Activated CD8-positive, alpha-beta memory T cell treated with anti-CD3 and anti-CD28 coated beads, Interleukin-2, amount 50 U/mL, for 4 hours (primary cell): ENCODE results near the gene PTBP1.
"Not testable (repeated sequence)": the region's sequence is repeated elsewhere in the genome, so short reads cannot be mapped to it uniquely, and the experiment has no call there.

Source experiments
- DNase-seq: peaks from one replicate; pipeline ENCODE4 v3.0.0-alpha.2; 2020

PTBP1 gene

DNA sequence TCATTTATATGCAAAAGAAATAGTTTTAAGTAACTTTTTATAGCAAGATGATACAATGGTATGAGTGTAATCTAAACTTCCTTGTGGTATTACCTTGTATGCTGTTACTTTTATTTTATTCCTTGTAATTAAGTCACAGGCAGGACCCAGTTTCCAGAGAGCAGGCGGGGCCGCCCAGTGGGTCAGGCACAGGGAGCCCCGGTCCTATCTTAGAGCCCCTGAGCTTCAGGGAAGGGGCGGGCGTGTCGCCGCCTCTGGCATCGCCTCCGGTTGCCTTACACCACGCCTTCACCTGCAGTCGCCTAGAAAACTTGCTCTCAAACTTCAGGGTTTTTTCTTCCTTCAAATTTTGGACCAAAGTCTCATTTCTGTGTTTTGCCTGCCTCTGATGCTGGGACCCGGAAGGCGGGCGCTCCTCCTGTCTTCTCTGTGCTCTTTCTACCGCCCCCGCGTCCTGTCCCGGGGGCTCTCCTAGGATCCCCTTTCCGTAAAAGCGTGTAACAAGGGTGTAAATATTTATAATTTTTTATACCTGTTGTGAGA lies 14.3 kb downstream of the PTBP1 start:
- no peak for DNase-seq

DNA sequence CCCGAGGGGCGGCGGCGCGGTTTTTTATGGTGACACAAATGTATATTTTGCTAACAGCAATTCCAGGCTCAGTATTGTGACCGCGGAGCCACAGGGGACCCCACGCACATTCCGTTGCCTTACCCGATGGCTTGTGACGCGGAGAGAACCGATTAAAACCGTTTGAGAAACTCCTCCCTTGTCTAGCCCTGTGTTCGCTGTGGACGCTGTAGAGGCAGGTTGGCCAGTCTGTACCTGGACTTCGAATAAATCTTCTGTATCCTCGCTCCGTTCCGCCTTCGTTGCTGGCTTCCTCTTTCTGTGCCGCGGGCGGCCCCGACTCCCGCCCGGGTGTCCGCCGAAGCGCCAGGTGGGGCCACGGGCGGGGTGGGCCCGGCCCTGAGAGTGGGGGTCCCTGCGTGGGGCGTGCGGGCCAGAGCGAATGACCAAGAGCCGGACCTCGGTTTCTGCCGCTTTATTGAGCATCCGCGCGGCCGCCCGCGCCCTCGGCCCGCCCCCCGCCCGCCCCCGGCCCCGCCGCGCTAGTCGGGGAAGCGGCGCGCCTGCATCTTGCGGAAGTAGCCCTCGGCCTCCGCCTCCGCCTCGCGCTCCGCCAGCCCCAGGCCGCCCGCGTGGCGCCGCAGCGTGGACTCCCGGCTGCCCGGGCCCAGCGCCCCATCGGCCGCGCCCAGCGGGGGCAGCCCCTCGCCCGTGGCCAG lies 14.9 kb downstream of the PTBP1 start:
- DNase-seq: no peak

DNA sequence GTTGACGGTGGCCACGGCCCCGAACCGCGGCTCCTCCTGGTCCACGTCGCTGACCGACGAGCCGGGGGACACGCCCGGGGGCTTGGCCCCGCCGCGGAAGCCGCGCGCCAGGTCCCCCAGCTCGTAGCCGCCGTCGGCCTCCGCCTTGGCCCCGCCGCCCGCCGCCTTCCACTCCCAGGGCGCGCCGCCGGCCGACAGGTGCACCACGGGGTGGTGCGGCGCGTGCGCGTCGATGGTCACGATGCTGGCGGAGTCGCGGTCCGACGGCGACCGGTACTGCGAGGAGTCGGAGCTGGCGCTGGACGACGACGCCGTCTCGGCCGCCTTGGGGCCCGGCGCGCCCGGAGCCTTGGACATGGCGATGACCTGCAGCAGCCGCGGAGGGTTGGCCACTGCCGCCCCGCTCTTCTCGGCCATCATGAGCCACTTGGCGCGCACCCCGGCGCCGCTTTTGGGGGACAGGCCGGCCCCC lies 15.5 kb downstream of the PTBP1 start:
- DNase-seq: no peak

DNA sequence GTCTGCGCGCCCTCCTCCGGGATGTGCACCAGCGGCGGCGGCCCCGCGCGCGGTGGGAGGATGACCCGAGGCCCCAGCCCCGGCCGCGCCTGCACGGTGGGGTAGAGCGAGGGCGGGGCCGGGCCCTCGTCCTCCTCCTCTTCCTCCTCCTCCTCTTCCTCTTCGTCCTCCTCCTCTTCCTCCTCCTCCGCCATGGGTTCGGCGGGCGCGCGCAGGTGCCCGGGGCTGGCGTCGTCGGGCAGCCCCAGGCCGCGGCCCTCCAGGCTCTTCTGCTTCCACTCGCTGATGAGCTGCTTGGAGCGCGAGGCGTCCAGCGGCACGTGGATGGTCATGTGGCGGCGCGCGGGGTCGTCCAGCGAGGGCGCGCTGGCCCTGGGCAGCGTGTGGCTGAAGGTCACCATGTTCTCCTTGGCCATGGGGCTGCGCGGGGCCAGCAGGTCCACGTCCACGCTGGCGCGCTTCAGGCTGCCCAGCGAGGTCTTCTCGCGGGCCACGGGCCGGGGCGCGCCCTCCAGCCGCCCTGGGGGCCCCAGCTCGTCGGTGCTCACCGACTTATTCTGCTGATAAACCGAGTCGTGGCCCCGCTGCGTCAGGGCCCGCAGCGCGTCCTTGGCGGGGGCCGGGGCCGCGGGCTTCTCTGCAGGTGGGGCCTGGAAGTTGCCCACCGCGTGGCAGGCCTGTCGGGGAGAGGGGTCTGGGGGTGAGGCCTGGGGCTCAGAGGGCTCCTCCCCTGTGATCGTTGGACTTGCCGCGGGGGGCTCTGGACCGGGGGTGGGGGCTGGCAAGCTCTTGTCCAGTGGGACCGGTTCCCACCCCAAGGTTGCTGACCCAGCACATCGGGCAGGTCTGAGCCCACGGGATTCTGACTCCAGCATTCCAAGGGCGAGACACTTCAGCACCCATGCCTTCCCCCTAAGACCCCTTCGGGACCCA lies 16.2 kb downstream of the PTBP1 start:
- DNase-seq: no peak

DNA sequence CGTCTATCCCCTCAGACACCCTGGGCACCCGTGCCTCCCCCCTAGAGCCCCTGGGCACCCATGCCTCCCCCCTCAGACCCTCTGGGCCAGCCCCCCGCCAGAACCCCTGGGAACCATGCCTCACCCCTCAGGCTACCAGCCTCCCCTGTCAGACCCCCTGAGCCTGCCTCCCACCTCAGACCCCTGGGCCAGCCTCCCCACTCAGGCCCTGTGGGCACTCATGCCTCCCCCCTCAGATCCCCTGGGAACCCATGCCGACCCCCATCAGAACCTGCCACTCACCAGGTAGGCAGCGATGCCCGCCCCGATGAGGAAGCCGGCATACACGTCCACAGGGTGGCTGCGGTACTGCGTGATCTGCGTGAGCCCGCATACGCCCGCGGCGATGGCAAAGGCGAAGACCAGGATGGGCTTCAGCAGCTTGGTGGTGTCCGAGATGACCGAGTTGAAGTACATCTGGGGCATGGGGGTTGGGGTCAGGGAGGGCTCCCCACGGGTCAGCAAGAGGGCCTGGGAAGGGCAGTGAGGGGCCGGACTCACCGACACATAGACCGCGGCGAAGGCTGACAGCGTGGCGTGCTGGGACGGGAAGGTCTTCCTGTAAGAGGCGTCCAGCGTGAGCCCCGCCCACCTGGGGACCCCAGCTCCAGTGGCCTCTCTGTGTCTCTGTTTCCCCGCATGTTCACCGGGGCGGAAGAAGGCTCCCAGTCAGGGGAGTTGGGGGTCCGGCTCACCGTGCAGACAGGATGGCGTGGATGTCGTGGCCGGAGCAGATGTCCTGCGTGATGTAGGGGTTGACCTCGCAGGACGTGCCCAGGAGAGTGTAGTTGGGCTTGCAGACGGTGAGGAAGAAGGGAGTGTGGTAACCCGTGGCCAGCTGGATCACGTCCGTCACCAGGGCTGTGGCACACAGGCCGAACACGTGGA lies 17.2 kb downstream of the PTBP1 start:
- DNase-seq: no peak

DNA sequence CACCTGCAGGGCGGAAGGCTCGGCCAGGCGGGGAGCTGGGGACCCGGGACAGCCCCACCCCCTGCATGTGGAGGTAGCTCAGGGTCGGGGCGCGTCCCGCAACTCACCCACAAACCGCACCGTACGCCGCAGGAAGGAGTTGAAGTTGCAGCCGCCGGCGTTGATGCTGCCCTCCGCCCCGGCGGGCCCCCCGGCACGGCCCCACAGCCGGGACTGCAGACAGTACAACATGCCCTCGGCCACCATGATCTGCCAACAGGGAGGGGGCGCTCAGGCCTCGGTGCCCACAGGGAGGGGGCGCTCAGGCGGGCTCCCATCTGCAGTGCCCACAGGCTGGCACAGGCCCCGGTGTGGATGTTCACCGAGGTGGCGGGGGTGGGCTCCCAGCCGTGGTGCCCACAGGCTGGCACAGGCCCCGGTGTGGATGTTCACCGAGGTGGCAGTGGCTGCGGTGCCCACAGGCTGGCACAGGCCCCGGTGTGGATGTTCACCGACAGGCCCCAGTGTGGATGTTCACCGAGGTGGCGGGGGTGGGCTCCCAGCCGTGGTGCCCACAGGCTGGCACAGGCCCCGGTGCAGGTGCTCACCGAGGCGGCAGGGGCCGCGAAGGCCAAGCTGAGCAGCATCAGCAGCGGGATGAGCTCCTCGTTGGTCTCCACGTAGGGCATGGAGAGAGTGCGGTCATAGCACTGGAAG lies 18.0 kb downstream of the PTBP1 start:
- no peak for DNase-seq

DNA sequence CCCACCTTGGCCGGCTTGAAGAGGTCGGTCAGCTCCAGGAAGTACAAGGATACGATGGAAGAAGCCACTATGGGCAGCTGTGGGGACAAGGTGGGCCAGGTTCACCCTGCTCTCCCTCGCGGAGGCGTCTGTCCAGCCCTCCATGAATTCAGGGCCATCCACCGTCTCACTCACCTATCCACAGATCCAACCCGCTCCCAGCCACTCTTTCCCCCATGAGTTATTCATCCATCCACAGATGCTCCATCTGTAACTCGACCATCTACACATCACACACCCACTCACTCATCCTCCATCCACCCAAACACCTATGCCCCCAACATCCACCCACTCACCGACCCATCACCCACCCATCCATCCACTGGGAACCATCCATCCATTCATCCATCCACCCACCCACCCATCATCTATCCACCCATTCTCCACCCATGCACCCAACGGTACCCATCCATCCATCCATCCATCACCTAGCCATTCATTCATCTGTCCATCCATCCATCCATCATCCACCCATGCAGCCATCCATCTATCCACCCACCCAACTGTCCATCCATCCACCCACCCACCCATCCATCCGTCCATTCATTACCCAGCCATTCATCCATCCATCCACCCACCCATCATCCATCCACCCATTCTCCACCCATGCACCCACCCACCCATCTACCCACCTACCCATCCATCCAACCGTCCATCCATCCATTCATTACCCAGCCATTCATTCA lies 18.7 kb downstream of the PTBP1 start:
- no peak for DNase-seq

DNA sequence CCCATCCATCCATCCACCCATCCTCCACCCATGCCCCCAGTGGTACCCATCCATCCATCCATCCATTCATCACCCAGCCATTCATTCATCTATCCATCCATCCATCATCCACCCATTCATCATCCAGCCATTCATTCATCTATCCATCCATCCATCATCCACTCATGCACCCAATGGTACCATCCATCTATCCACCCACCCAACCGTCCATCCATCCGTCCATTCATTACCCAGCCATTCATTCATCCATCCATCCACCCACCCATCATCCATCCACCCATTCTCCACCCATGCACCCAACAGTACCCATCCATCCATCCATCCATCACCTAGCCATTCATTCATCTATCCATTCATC lies 19.2 kb downstream of the PTBP1 start:
- DNase-seq: no peak

DNA sequence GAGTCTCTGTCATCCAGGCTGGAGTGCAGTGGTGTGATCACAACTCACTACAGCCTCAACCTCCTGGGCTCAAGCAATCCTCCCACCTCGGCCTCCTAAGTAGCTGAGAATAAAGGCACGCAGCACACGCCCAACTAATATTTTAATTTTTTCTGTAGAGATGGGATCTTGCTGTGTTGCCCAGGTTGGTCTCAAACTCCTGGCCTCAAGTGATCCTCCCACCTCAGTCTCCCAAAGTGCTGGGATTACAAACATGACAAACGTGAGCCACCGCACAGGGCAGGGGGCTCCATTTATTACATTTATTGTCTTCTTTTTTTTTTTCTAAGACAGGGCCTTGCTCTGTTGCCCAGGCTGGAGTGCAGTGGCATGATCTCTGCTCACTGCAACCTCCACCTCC lies 23.0 kb downstream of the PTBP1 start:
- DNase-seq: not testable (repeated sequence)

DNA sequence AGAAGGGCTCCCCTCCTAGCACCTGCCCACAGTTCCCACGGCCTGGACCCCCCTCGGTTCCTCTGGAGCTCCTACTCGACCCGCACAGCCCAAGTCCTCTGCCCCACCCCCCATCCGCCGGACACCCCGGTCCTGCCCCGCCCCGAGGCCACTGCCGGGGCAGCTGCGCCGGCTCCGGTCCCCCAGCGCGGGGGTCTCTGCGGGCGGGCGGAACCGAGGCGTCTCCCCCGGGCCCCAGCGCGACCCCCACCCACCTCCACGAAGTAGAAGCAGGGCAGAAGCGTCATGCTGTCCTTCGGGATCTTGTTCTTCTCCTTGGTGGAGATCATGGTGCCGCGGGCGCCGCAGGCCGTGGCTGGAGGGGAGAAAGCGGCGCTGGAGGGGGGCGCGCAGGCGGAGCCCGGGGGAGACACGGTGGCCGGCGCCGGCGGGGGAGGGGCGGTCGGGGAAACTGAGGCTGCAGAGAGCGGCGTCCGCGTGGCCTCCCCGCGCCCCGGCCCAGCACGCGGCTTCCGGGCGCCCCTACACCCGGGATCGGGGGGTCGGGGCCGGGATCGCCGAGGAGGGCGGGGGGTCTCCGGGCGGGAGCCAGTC lies 24.1 kb downstream of the PTBP1 start:
- DNase-seq: no peak

DNA sequence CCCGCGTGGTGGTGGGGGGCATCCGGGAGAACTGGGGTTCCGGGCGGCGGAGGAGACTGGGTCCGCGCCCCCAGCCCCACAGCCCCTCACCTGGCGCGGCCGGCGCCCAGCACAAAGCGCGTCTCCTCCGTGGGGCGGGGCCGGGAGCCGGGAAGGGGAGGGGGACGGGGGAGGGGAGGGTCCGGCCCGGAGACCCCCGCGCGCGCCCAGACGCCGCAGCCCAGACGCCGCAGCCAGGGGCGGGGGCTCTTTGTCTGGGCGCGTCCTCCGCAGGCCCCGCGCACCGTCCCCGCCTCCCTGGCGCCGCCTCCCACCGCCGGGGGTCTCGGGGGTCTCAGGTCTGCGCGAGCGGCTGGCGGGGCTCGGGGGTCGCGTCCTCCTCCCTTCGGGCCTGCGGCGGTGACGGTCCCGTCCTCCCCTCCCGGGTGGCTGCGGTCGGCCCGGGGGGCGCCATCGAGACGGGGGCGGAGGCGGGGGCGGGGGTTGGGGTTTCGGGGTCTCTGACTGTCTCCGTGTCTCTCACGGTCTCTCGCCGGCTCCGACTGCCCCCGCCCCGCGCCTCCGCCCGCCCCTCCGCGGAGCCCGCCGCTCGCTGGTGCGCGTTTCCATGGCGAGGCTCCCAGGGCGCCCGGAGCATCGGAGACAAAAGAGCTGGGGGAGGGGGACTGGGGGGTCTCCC lies 24.7 kb downstream of the PTBP1 start, which contains the start of gene PLPPR3:
Gene PLPPR3, minus strand, starts transcription at position 131 of the 679 bp plus-strand sequence. CDS start 396 bp downstream, outside the sequence.
- no peak for DNase-seq

DNA sequence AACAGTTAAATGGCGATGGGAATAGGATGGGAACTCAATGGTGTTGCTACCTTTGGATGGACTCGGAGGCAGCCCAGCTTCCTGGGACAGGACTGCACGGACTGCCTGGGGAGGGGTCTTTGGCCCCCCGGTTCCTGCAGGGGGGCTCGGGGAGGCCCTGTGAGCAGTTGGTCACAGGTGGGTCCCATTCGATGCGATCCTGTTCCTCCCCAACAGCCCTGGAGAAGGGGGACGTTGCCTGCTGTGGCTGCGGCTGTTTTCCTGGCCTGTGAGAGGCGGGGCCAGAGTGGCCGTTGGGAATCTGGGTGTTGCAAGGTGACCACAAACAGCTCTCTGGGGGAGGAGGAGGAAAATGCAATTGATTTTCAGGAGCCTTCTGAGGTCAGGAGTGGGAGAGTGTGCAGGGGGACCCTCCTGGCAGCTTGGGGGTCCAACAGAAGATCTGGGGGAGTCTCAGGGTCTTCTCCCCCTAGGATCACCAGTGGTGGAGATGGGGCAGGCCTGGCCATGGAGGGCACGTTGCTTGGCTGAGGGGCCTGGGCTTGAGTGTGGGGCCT lies 26.4 kb downstream of the PTBP1 start:
- no peak for DNase-seq

DNA sequence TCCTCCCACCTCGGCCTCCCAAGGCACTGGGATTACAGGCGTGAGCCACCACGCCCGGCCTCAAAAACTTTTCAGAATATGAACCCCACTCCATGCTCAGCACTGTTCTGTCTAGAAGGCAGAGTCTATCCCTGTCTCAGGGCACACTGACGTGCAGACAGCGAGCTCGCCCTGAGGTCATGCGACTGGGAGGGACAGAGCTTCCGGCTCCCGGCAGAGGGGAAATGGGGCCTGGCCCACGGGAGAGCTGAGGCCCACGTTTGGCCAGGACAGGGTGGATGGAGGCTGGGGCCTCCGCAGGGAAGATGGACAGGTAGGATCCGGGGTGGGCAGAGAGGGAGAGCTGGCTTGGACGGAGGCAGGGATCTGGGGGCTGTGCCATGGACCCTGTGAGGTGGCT lies 27.6 kb downstream of the PTBP1 start:
- no peak for DNase-seq

DNA sequence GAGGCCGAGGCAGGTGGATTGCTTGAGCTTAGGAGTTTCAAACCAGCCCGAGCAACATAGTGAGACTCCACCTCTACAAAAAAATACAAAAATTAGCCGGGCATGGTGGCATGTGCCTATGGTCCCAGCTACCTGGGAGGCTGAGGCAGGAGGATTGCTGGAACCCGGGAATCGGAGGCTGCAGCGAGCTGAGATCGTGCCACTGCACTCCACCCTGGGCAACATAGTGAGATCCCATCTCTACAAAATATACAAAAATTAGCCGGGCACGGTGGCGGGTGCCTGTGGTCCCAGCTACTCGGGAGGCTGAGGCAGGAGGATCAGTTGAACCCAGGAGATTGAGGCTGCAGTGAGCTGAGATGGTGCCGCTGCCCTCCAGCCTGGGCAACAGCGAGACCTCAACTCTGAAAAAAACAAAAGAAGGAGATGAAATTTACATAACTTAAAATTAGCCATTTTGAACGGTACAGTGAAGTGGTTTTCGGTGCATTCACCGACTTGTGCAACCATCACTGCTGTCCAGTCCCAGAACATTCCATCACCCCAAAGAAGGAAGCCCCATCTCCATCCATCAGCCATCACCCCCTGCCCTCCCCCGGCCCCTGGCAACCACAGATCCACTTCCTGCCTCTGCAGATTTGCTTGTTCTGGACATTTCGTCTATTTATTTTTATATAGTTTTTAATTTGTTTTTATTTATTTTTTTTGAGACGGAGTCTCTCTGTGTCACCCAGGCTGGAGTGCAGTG lies 28.8 kb downstream of the PTBP1 start:
- no peak for DNase-seq

DNA sequence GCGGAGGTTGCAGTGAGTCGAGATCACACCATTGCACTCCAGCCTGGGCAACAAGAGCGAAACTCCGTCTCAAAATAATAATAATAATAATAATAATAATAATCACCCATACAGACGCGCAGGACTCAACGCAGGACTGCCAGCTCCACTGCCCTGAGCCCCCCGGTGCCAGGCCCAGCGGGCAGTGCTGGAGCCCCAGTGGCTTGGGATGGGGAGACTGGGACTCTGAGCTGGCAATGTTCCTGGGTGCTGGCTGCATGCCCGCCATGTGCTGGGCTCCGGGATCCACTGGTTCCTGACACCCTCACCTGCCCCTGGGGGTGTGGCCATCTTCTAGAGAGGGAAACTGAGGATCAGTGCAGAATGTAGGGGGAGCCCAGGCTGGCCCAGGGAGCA lies 30.1 kb downstream of the PTBP1 start:
- DNase-seq: no peak

DNA sequence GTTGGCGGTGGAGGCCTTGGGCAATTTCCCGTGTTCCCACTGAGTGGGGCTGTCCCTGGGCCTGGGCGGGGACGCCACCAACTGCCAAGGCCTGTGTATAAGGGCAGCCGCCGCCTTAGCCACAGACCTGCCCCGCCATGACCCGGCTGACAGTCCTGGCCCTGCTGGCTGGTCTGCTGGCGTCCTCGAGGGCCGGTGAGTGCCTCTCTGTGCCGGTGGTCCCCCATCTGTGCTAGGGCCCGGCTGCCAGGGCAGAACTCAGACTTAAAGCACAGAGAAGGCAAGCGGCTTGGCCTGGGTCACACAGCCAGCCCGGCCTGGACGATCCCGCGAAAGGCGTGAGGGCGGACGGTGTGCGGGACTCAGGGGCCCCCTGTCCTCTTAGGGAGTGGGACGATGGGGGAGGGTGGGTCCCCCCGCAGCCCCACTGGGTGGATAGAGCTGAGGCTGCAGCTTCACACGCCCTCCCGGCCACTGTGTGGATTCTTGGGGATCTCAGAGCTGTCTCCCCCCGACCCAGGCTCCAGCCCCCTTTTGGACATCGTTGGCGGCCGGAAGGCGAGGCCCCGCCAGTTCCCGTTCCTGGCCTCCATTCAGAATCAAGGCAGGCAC lies 30.6 kb downstream of the PTBP1 start, which contains the start of gene AZU1:
Gene AZU1, plus strand, starts transcription at position 128 of the 612 bp plus-strand sequence. Its CDS starts 10 bp downstream, at position 138.
- DNase-seq: no peak

DNA sequence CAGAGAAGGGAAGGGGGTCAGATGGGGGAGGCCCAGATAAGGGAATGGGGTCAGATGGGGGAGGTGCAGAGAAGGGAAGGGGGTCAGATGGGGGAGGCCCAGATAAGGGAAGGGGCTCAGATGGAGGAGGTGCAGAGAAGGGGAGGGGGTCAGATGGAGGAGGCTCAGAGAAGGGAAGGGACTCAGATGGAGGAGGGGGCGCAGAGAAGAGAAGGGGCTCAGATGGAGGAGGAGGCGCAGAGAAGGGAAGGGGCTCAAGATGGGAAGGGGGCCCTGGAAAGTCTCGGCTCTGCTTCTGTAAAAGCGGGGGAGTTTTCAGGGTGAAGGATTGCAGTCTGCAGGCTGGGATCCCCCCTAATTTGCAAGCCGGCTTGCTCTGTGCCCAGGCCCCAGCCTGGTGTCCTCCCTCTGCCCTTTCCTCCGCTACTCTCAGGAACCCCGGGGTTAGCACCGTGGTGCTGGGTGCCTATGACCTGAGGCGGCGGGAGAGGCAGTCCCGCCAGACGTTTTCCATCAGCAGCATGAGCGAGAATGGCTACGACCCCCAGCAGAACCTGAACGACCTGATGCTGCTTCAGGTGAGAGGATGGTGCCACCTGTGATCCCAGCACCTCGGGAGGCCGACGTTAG lies 32.0 kb downstream of the PTBP1 start:
- DNase-seq: no peak
